Measurements from ENCODE around the gene RAD23B. TPM values are rescaled to one million over a fixed set of nuclear protein-coding genes. Genes with fewer than 3 reads are reported as not detected.
"Not testable (repeated sequence)": the region's sequence is repeated elsewhere in the genome, so short reads cannot be mapped to it uniquely, and the experiment has no call there.

Gene RAD23B
- total RNA-seq, 2 donors from 2014 or later = 119 to 146 TPM

DNA sequence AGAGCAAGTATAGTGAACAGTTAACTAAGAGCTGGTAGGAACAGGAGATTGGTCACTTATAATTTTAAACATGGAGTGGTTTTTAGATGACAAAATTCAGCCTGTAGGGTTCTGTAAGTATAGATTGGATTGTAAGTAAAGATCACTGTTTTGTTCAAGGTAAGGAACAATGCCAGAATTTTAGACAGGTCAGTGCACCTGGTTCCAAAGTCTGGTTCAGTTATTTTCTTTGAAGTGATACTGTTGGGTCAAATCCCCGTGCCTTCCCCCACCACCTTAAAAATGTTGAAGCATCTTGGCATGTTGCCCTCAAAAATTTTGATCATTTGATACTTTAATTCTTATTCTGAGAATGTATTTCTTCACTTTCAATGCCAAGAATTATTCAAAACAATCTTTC is 12.9 kb downstream of the RAD23B start:
- no peaks in the 10 kb centered on the region for H3K27me3 ChIP-seq
- H3K36me3 ChIP-seq = no peaks in the 10 kb centered on the region
- DNase-seq = no peak
- intact Hi-C loops (cut with DNase I) = no loop called here
- no peak overlapping the region for H3K9ac ChIP-seq (ENCODE audit: low read depth in 2 of 2, low read length in 2 of 2)
- H3K27ac ChIP-seq = no peak overlapping the region
- H3K4me3 ChIP-seq = no peak overlapping the region
- no peak for TF ChIP-seq CTCF (IDR thresholded peaks at IDR 0.05)
- no peaks in the 10 kb centered on the region for H3K9me3 ChIP-seq
- no peaks in the 10 kb centered on the region for H3K4me1 ChIP-seq

- H3K9me3 ChIP-seq; H3K27me3 ChIP-seq; intact Hi-C loops (cut with DNase I); H3K4me3 ChIP-seq; H3K36me3 ChIP-seq; H3K4me1 ChIP-seq; H3K9ac ChIP-seq (ENCODE audit: low read depth in 2 of 2, low read length in 2 of 2); H3K27ac ChIP-seq; DNase-seq: not testable (repeated sequence)
These were observed 13.5 kb downstream of the RAD23B start for GRCh38 chr9:107296592-107296991.

DNA sequence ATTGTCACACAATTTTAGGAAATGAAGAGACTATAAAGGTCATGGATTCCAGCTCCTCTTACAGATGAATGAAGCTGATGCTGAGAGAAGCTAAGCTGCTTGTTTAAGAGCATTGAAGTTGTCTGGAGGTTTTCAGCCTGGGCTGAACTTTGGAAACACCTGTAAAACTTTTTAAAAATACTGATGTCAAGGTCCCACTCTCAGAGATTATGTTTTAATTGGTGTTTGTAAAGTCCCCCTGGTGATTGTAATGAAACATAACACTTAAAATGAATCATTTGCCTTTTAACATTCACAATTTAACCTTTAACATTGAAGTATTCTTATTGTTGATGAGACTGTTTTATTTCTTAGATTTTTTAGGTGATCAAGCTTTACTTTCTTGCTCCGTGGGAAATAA is 16.4 kb downstream of the RAD23B start:
- Histone ChIP-seq H3K27me3 (no peaks in the 10 kb centered on the region), H3K4me1 (no peaks in the 10 kb centered on the region), H3K9ac (ENCODE audit: low read depth in 2 of 2, low read length in 2 of 2) (no peak overlapping the region), H3K36me3 (no peaks in the 10 kb centered on the region), H3K9me3 (no peaks in the 10 kb centered on the region), H3K27ac (no peak overlapping the region), H3K4me3 (no peak overlapping the region)
- TF ChIP-seq CTCF (IDR thresholded peaks at IDR 0.05) = no peak
- DNase-seq = no peak
- intact Hi-C loops (cut with DNase I) = no loop called here

DNA sequence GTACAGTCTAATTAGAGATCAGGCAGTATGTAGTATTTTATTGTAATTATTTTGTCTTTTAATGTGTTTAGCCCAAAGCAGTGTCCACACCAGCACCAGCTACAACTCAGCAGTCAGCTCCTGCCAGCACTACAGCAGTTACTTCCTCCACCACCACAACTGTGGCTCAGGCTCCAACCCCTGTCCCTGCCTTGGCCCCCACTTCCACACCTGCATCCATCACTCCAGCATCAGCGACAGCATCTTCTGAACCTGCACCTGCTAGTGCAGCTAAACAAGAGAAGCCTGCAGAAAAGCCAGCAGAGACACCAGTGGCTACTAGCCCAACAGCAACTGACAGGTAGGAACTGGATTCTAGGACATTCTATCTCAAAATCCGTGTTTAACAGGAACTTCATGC is 23.2 kb downstream of the RAD23B start:
- TF ChIP-seq CTCF (IDR thresholded peaks at IDR 0.05) = no peak
- no peaks in the 10 kb centered on the region for H3K36me3 ChIP-seq
- H3K4me3 ChIP-seq = no peak overlapping the region
- intact Hi-C loops (cut with DNase I) = no loop called here
- H3K4me1 ChIP-seq = no peaks in the 10 kb centered on the region
- no peaks in the 10 kb centered on the region for H3K27me3 ChIP-seq
- no peak for DNase-seq
- no peaks in the 10 kb centered on the region for H3K9me3 ChIP-seq
- no peak overlapping the region for H3K9ac ChIP-seq (ENCODE audit: low read depth in 2 of 2, low read length in 2 of 2)
- no peak overlapping the region for H3K27ac ChIP-seq

- intact Hi-C loops (cut with DNase I) = no loop called here
- Histone ChIP-seq H3K27ac (no peak overlapping the region), H3K4me1 (no peaks in the 10 kb centered on the region), H3K27me3 (no peaks in the 10 kb centered on the region), H3K9me3 (no peaks in the 10 kb centered on the region), H3K4me3 (no peak overlapping the region), H3K36me3 (no peaks in the 10 kb centered on the region), H3K9ac (ENCODE audit: low read depth in 2 of 2, low read length in 2 of 2) (no peak overlapping the region)
- no peak for DNase-seq
- TF ChIP-seq CTCF (IDR thresholded peaks at IDR 0.05) = no peak
These were observed 24.3 kb downstream of the RAD23B start for GRCh38 chr9:107307331-107307730.

DNA sequence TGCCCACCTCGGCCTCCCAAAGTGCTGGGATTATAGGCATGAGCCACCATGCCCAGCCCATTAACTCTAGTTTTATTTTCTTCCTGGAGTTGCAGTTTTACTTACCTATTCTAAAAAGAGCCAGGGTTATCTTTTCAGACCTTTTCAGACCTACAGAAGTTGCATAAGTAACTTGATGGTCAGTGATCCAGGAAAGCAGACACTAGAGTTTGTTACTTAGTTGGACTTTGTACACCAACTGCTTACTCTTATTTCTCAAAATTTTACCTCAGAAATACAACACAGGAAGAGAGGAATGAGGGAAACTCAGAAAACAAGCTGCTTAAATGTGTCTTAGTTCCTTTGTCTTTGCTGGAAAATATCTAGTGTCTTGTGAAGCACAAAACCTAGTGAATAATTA is 25.4 kb downstream of the RAD23B start:
- Histone ChIP-seq H3K9ac (ENCODE audit: low read depth in 2 of 2, low read length in 2 of 2) (no peak overlapping the region), H3K27me3 (no peaks in the 10 kb centered on the region), H3K9me3 (no peaks in the 10 kb centered on the region), H3K27ac (no peak overlapping the region), H3K36me3 (no peaks in the 10 kb centered on the region), H3K4me3 (no peak overlapping the region), H3K4me1 (no peaks in the 10 kb centered on the region)
- DNase-seq = no peak
- intact Hi-C loops (cut with DNase I) = no loop called here
- no peak for TF ChIP-seq CTCF (IDR thresholded peaks at IDR 0.05)

Measured in colonic mucosa (tissue), 4 donors.